CD4-positive, CD25-positive, alpha-beta regulatory T cell (primary cell): Measurements from ENCODE around the gene CAMKK2. TPM values are rescaled to one million over a fixed set of nuclear protein-coding genes. Genes with fewer than 3 reads are reported as not detected.
A peak's percentile ranks its signal among the peaks of the same experiment; 100 is the strongest.
"Not testable (repeated sequence)": the region's sequence is repeated elsewhere in the genome, so short reads cannot be mapped to it uniquely, and the experiment has no call there.

Experiments used
- ATAC-seq, 2 donors: fragments of 150-1000 bp; cut with Tn5 transposase; one replicate each; pipeline ENCODE4 v1.10.0; 2021; ENCODE audit warnings: low read depth in 2 of 2, moderate number of reproducible peaks in 2 of 2, moderate library complexity in 1 of 2
- DNase-seq, 3 donors: peaks; one replicate each; pipeline versions ENCODE4 v3.0.0 to v3.0.0-alpha.2; 2012 to 2022; ENCODE audit warnings: mixed read lengths in 1 of 3
- H3K27ac ChIP-seq: one replicate; pipeline ENCODE4 v1.7.0; 2013; ENCODE audit warnings: mild to moderate bottlenecking, low read length; ENCODE audit not compliant: insufficient read depth, poor library complexity, severe bottlenecking
- H3K27me3 ChIP-seq: one replicate; pipeline ENCODE4 v1.7.0; 2013; ENCODE audit warnings: low read length; ENCODE audit not compliant: control insufficient read depth, insufficient read depth
- H3K36me3 ChIP-seq: one replicate; pipeline ENCODE4 v1.7.0; 2013; ENCODE audit warnings: mild to moderate bottlenecking, low read length, moderate library complexity; ENCODE audit not compliant: control insufficient read depth, insufficient read depth
- H3K4me1 ChIP-seq: 2 replicates; pipeline ENCODE4 v1.7.0; 2013; ENCODE audit warnings: mild to moderate bottlenecking, low read length; ENCODE audit not compliant: insufficient read depth, control insufficient read depth, poor library complexity, severe bottlenecking
- H3K4me3 ChIP-seq: one replicate; pipeline ENCODE4 v1.7.0; 2013; ENCODE audit warnings: low read depth, mild to moderate bottlenecking, low read length, moderate library complexity
- H3K9me3 ChIP-seq, 2 experiments: 1 replicate in 1 of 2; 2 replicates in 1 of 2; pipeline ENCODE4 v1.7.0; 2013; ENCODE audit warnings: low read length in 2 of 2, mild to moderate bottlenecking in 1 of 2, moderate library complexity in 1 of 2; ENCODE audit not compliant: control insufficient read depth in 2 of 2
- H3K27ac Mint-ChIP-seq, 3 donors: one replicate each; pipeline ENCODE4 v1.8.0; 2020 to 2022; ENCODE audit warnings: mild to moderate bottlenecking in 3 of 3, mixed read lengths in 3 of 3, moderate library complexity in 2 of 3
- H3K27me3 Mint-ChIP-seq: one replicate; pipeline ENCODE4 v1.8.0; 2022; ENCODE audit warnings: mild to moderate bottlenecking, mixed read lengths
- H3K36me3 Mint-ChIP-seq: one replicate; pipeline ENCODE4 v1.8.0; 2020; ENCODE audit warnings: mixed read lengths
- H3K4me1 Mint-ChIP-seq, 4 donors: one replicate each; pipeline ENCODE4 v1.8.0; 2020 to 2022; ENCODE audit warnings: mixed read lengths in 4 of 4, mild to moderate bottlenecking in 1 of 4
- H3K4me3 Mint-ChIP-seq, 4 donors: one replicate each; pipeline ENCODE4 v1.8.0; 2020 to 2022; ENCODE audit warnings: mild to moderate bottlenecking in 4 of 4, mixed read lengths in 4 of 4, moderate library complexity in 3 of 4
- H3K9me3 Mint-ChIP-seq, 7 donors: one replicate each; pipeline ENCODE4 v1.8.0; 2020 to 2022; ENCODE audit warnings: mixed read lengths in 7 of 7, mild to moderate bottlenecking in 3 of 7, moderate library complexity in 2 of 7
- polyA plus RNA-seq, 4 donors: library from polyadenylated mRNA; unstranded; fragments of 300-500 nt; fragmentation: Illumina TruSeq; gene quantifications; one replicate each; pipeline ENCODE4 v1.2.3, GENCODE V29; 2021
- total RNA-seq: library from RNA; stranded (reverse); gene quantifications from one replicate; pipeline ENCODE4 v1.2.3, GENCODE V29; 2022

Gene CAMKK2
- total and polyA plus RNA-seq, 5 donors from 2014 or later, result 9.6 to 15.2 (median 12.1) TPM

- H3K4me3 ChIP-seq, result no peak overlapping the region
- DNase-seq, result no peak
- Mint-ChIP-seq H3K9me3 (no peaks in the 10 kb centered on the region), H3K27me3 (no peaks in the 10 kb centered on the region), H3K4me3 (no peak overlapping the region), H3K27ac (no peak overlapping the region), H3K4me1 (peaks cover 0 to 10% (median 8%) of the 10 kb centered on the region in 4 donors), H3K36me3 (peaks cover 26% of the 10 kb centered on the region)
- no peaks in the 10 kb centered on the region for H3K9me3 ChIP-seq
- no peaks in the 10 kb centered on the region for H3K27me3 ChIP-seq
- ATAC-seq, result no peak
- no peak overlapping the region for H3K27ac ChIP-seq
- peaks cover 3% of the 10 kb centered on the region for H3K4me1 ChIP-seq
- H3K36me3 ChIP-seq, result peaks cover 40% of the 10 kb centered on the region
These were observed 63.4 kb downstream of the CAMKK2 start for GRCh38 chr12:121232977-121233627.

GRCh38 chr12:121232163-121232562 lies 64.3 kb downstream of the CAMKK2 start:
- Mint-ChIP-seq H3K36me3 (peaks cover 26% of the 10 kb centered on the region), H3K4me1 (peaks cover 0 to 9% (median 6%) of the 10 kb centered on the region in 4 donors), H3K9me3 (no peaks in the 10 kb centered on the region), H3K4me3 (no peak overlapping the region), H3K27me3 (no peaks in the 10 kb centered on the region), H3K27ac (no peak overlapping the region)
- Histone ChIP-seq H3K27ac (no peak overlapping the region), H3K4me1 (peaks cover 3% of the 10 kb centered on the region), H3K4me3 (no peak overlapping the region), H3K36me3 (peaks cover 40% of the 10 kb centered on the region), H3K9me3 (no peaks in the 10 kb centered on the region), H3K27me3 (no peaks in the 10 kb centered on the region)
- DNase-seq (no peak), ATAC-seq (no peak)

DNA sequence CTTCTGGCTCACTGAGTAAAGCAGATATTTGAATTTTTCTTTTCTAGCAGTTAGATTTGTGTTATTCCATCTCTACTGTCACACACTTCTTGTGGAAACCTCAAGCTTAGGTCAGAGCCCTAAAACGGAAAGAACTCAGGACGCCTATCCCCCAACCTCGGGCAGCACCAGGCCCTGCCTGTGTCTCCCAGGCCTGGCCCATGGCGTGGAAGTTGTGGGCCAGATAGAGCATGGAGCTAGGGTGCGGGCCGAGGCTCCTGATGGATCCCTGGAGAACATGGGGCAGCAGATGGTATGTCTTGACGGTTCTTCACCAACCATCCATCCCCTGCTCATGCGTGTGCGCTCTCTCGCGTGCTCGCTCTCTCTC lies 66.0 kb downstream of the CAMKK2 start:
- H3K27ac ChIP-seq, result no peak overlapping the region
- H3K4me3 ChIP-seq, result no peak overlapping the region
- Mint-ChIP-seq H3K9me3 (no peaks in the 10 kb centered on the region), H3K27me3 (no peaks in the 10 kb centered on the region), H3K4me3 (no peak overlapping the region), H3K4me1 (peaks cover 0 to 19% (median 12%) of the 10 kb centered on the region in 4 donors), H3K27ac (no peak overlapping the region), H3K36me3 (peaks cover 22% of the 10 kb centered on the region)
- H3K4me1 ChIP-seq, result peaks cover 6% of the 10 kb centered on the region
- DNase-seq (no peak), ATAC-seq (no peak)
- no peaks in the 10 kb centered on the region for H3K27me3 ChIP-seq
- peaks cover 42% of the 10 kb centered on the region for H3K36me3 ChIP-seq
- no peaks in the 10 kb centered on the region for H3K9me3 ChIP-seq

DNA sequence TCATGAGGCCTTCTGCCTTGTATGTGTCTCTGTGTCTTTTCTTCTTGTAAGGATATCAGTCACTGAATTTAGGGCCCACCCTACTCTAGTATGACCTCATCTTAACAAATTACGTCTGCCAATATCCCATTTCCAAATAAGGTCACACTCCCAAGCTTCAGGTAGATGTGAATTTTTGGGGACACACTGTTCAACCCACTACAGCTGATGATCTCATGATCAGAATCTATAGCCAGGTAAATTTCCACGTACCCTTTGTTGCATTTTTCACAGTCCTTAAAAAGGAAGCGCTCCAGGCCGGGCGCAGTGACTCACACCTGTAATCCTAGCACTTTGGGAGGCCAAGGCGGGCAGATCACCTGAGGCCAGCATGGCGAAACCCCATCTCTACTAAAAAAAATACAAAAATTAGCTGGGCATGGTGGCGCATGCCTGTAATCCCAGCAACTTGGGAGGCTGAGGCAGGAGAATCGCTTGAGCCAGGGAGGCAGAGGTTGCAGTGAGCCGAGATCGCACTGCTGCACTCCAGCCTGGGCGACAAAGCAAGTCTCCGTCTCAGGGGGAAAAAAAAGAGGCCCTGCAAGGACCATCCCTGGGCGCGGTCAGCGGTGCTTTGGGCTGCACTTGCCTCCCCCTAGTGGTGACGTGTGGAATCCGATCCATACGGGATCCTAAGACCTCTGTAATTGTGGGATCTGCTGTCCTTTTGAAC lies 66.5 kb downstream of the CAMKK2 start:
- peaks cover 22% of the 10 kb centered on the region for H3K36me3 Mint-ChIP-seq

DNA sequence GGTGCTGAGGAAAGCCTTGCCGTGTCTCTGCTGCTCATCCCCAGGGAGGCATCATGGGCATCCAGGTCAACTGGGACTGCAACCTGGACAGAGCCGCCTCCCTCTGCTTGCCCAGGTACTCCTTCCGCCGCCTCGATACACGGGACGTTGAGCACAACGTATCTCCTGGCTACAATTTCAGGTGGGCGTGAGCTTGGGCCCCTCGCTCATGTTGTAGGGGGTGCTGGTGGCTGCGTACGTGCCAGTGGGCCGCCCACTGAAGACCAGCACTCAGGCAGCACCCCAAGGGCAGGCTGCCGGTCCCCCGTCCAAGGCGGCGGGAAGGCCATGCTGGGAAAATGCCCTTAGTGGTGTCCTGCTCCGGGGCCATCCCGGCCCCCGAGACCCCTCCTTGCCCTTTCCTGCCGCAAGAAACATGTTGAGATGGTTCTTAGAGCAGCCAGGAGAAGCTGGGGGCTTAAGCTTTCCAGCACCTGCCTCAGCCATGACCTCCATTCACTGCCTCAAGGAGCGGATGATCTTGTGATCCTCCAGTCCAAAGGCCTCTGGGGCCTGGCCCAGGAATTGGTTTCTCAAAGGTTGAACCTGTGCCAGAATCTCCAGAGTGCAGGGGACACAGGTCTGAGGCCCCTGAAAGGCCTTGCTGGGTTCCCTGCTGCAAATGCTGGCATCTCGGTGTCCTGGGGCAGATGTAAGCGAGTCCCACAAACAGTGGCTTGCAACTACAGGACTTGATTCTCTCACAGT lies 67.4 kb downstream of the CAMKK2 start:
- no peaks in the 10 kb centered on the region for H3K27me3 ChIP-seq
- DNase-seq, result no peak

More for the DNA sequence above, 66.5 kb downstream of the CAMKK2 start:
- H3K36me3 ChIP-seq, result peaks cover 42% of the 10 kb centered on the region
- H3K27ac Mint-ChIP-seq, H3K9me3 Mint-ChIP-seq, H3K27ac ChIP-seq, H3K4me3 ChIP-seq, H3K27me3 Mint-ChIP-seq, H3K9me3 ChIP-seq, H3K4me1 ChIP-seq, H3K27me3 ChIP-seq: not testable (repeated sequence)
- Mint-ChIP-seq H3K4me3 (peak overlapping the region in 1 of 4 donors; percentile 1), H3K4me1 (peaks cover 0 to 23% (median 12%) of the 10 kb centered on the region in 4 donors)
- ATAC-seq (peak; percentile 43 to 67), DNase-seq (peak; percentile 36 to 74 (median 37))

GRCh38 chr12:121227294-121227693 lies 69.2 kb downstream of the CAMKK2 start:
- H3K4me3 ChIP-seq, result no peak overlapping the region
- ATAC-seq (no peak), DNase-seq (no peak)
- Mint-ChIP-seq H3K27ac (peak overlapping the region in 1 of 3 donors; percentile 52), H3K36me3 (peaks cover 15% of the 10 kb centered on the region), H3K27me3 (no peaks in the 10 kb centered on the region), H3K9me3 (no peaks in the 10 kb centered on the region), H3K4me3 (no peak overlapping the region), H3K4me1 (peaks cover 10 to 47% (median 30%) of the 10 kb centered on the region in 4 donors)
- H3K4me1 ChIP-seq, result peaks cover 33% of the 10 kb centered on the region
- no peaks in the 10 kb centered on the region for H3K9me3 ChIP-seq
- no peak overlapping the region for H3K27ac ChIP-seq
- H3K27me3 ChIP-seq, result no peaks in the 10 kb centered on the region
- H3K36me3 ChIP-seq, result peaks cover 24% of the 10 kb centered on the region

More for the DNA sequence above, 67.4 kb downstream of the CAMKK2 start:
- Histone ChIP-seq H3K4me1 (peaks cover 19% of the 10 kb centered on the region), H3K9me3 (no peaks in the 10 kb centered on the region), H3K36me3 (peaks cover 38% of the 10 kb centered on the region), H3K27ac (no peak overlapping the region), H3K4me3 (no peak overlapping the region)
- peak overlapping the region in 1 of 4 donors; percentile 66 for H3K4me3 Mint-ChIP-seq
- peaks cover 17% of the 10 kb centered on the region for H3K36me3 Mint-ChIP-seq
- peaks cover 5 to 32% (median 18%) of the 10 kb centered on the region in 4 donors for H3K4me1 Mint-ChIP-seq
- H3K27ac Mint-ChIP-seq, result peak overlapping the region in 1 of 3 donors; percentile 44
- ATAC-seq, result no peak
- no peaks in the 10 kb centered on the region for H3K27me3 Mint-ChIP-seq
- H3K9me3 Mint-ChIP-seq, result no peaks in the 10 kb centered on the region

DNA sequence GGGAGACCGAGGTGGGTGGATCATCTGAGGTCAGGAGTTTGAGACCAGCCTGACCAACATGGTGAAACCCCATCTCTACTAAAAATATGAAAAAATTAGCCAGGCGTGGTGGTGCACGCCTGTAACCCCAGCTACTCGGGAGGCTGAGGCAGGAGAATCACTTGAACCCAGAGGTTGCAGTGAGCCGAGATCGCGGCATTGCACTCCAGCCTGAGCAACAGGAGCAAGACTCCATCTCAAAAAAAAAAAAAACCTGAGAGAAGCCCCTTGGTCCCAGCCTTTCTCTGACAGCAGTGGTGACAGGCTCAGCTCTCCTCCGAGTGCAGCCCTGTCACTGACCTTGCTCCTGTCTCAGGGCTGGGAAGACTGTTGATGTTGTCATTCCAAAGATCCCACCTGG lies 69.6 kb downstream of the CAMKK2 start:
- ATAC-seq, H3K4me3 ChIP-seq, H3K27ac ChIP-seq, H3K4me3 Mint-ChIP-seq, H3K9me3 Mint-ChIP-seq, H3K9me3 ChIP-seq, H3K27me3 Mint-ChIP-seq, DNase-seq, H3K27me3 ChIP-seq: not testable (repeated sequence)
- Histone ChIP-seq H3K4me1 (peaks cover 33% of the 10 kb centered on the region), H3K36me3 (peaks cover 20% of the 10 kb centered on the region)
- peak overlapping the region; percentile 31 to 82 (median 52) for H3K27ac Mint-ChIP-seq
- peaks cover 10 to 49% (median 30%) of the 10 kb centered on the region in 4 donors for H3K4me1 Mint-ChIP-seq
- peaks cover 12% of the 10 kb centered on the region for H3K36me3 Mint-ChIP-seq
